BE2C (cell line): Measurements from ENCODE around the gene PDX1.

ENCODE experiments used
- DNase-seq: peaks from one replicate; pipeline ENCODE4 v3.0.0-alpha.2; 2020
- H3K27me3 ChIP-seq: fragments of 250-450 bp; sonication (Bioruptor Pico); 2 replicates; pipeline ENCODE4 v1.5.1; 2020; ENCODE audit warnings: mild to moderate bottlenecking
- H3K36me3 ChIP-seq: fragments of 250-450 bp; sonication (Bioruptor Pico); 2 replicates; pipeline ENCODE4 v1.5.1; 2020; ENCODE audit warnings: mild to moderate bottlenecking
- H3K4me1 ChIP-seq: fragments of 250-450 bp; sonication (Bioruptor Pico); 2 replicates; pipeline ENCODE4 v1.5.1; 2020
- H3K4me3 ChIP-seq: 2 replicates; pipeline ENCODE4 v1.5.1; 2011; ENCODE audit warnings: low read depth, low read length
- H3K9me3 ChIP-seq: fragments of 250-450 bp; sonication (Bioruptor Pico); 2 replicates; pipeline ENCODE4 v1.5.1; 2020
- CTCF ChIP-seq: IDR thresholded peaks from 2 replicates; pipeline ENCODE4 v1.5.1; 2012; ENCODE audit warnings: mild to moderate bottlenecking, low read depth, low read length

The PDX1 gene

GRCh38 chr13:27907121-27907787, 12.5 kb upstream of the PDX1 start:
- Histone ChIP-seq H3K4me1 (no peaks in the 10 kb centered on the region), H3K4me3 (no peak overlapping the region), H3K9me3 (no peaks in the 10 kb centered on the region), H3K36me3 (no peaks in the 10 kb centered on the region), H3K27me3 (peaks cover 76% of the 10 kb centered on the region)
- DNase-seq, result no peak
- TF ChIP-seq CTCF, result no peak

- peaks cover 78% of the 10 kb centered on the region for H3K27me3 ChIP-seq
- H3K4me1 ChIP-seq, result no peaks in the 10 kb centered on the region
- DNase-seq, result no peak
- H3K4me3 ChIP-seq, result no peak overlapping the region
- TF ChIP-seq CTCF, result no peak
- H3K36me3 ChIP-seq, result no peaks in the 10 kb centered on the region
- H3K9me3 ChIP-seq, result no peaks in the 10 kb centered on the region
These were observed 10.4 kb upstream of the PDX1 start for GRCh38 chr13:27909378-27909777.

- peaks cover 75% of the 10 kb centered on the region for H3K27me3 ChIP-seq
- H3K4me1 ChIP-seq, result no peaks in the 10 kb centered on the region
- H3K4me3 ChIP-seq, result no peak overlapping the region
- no peak for DNase-seq
- H3K9me3 ChIP-seq, result no peaks in the 10 kb centered on the region
- no peak for TF ChIP-seq CTCF
- H3K36me3 ChIP-seq, result no peaks in the 10 kb centered on the region
These were observed 8.3 kb upstream of the PDX1 start for GRCh38 chr13:27911521-27911920.

GRCh38 chr13:27913160-27913559, 6.6 kb upstream of the PDX1 start:
- Histone ChIP-seq H3K36me3 (no peaks in the 10 kb centered on the region), H3K9me3 (no peaks in the 10 kb centered on the region), H3K4me3 (no peak overlapping the region), H3K27me3 (peaks cover 76% of the 10 kb centered on the region), H3K4me1 (no peaks in the 10 kb centered on the region)
- no peak for DNase-seq
- no peak for TF ChIP-seq CTCF

GRCh38 chr13:27915301-27916207, 4.2 kb upstream of the PDX1 start:
- H3K36me3 ChIP-seq, result no peaks in the 10 kb centered on the region
- H3K27me3 ChIP-seq, result peaks cover 76% of the 10 kb centered on the region
- H3K9me3 ChIP-seq, result no peaks in the 10 kb centered on the region
- TF ChIP-seq CTCF, result no peak
- no peak for DNase-seq
- no peaks in the 10 kb centered on the region for H3K4me1 ChIP-seq
- H3K4me3 ChIP-seq, result no peak overlapping the region
